ENCODE data around the gene DNAH10. TPM values are rescaled to one million over a fixed set of nuclear protein-coding genes. Genes with fewer than 3 reads are reported as not detected.

The DNAH10 gene
- total and polyA plus RNA-seq, 2 experiments from 2014 or later: 0.11 to 0.44 TPM

GRCh38 chr12:123892180-123892559 is 130.1 kb downstream of the DNAH10 start:
- Histone ChIP-seq H3K9me2 (ENCODE audit: insufficient read depth) (no peaks in the 10 kb centered on the region), H3K27me3 (replicated peaks; ENCODE audit: insufficient read depth) (peaks cover 18% of the 10 kb centered on the region), H3F3A (ENCODE audit: insufficient read depth) (peaks cover 4% of the 10 kb centered on the region; the same call in 1 of the 2 replicates), H3K9me3 (ENCODE audit: low read depth) (no peaks in the 10 kb centered on the region), H3K4me1 (ENCODE audit: insufficient read depth) (peaks cover 4% of the 10 kb centered on the region; the same call in 1 of the 2 replicates), H3K36me3 (ENCODE audit: low read depth) (no peaks in the 10 kb centered on the region), H2AFZ (no peak overlapping the region), H3K9ac (no peak overlapping the region), H4K20me1 (ENCODE audit: insufficient read depth) (no peaks in the 10 kb centered on the region), H3K4me2 (ENCODE audit: unreplicated experiment) (no peak overlapping the region), H3K27ac (no peak overlapping the region), H3K79me2 (ENCODE audit: insufficient read depth) (no peaks in the 10 kb centered on the region), H3K4me3 (no peak overlapping the region)
- TF ChIP-seq EZH2phosphoT487 (IDR thresholded peaks at IDR 0.05; ENCODE audit: insufficient read depth, low read depth) (no peak), EZH2 (IDR thresholded peaks at IDR 0.05; ENCODE audit: insufficient read depth, poor library complexity, severe bottlenecking) (no peak)
- no peak for DNase-seq
- in situ Hi-C loops (cut with MboI): no loop called here
- WGBS, 2 experiments (ENCODE audit: low coverage in 1 of 2, low lambda C conversion rate in 2 of 2, missing lambda C conversion rate in 2 of 2): 87 to 93% methylated on average over 9 of the region's 9 CpGs

GRCh38 chr12:123892853-123893252 is 130.8 kb downstream of the DNAH10 start:
- Histone ChIP-seq H3K9me2 (ENCODE audit: insufficient read depth) (no peaks in the 10 kb centered on the region), H3K27me3 (replicated peaks; ENCODE audit: insufficient read depth) (peaks cover 18% of the 10 kb centered on the region), H3K4me2 (ENCODE audit: unreplicated experiment) (no peak overlapping the region), H2AFZ (no peak overlapping the region), H3F3A (ENCODE audit: insufficient read depth) (peaks cover 11% of the 10 kb centered on the region), H3K9me3 (ENCODE audit: low read depth) (no peaks in the 10 kb centered on the region), H3K27ac (no peak overlapping the region), H3K79me2 (ENCODE audit: insufficient read depth) (no peaks in the 10 kb centered on the region), H3K4me1 (ENCODE audit: insufficient read depth) (peaks cover 10% of the 10 kb centered on the region; the same call in 1 of the 2 replicates), H3K36me3 (ENCODE audit: low read depth) (no peaks in the 10 kb centered on the region), H3K4me3 (no peak overlapping the region), H3K9ac (no peak overlapping the region), H4K20me1 (ENCODE audit: insufficient read depth) (no peaks in the 10 kb centered on the region)
- in situ Hi-C loops (cut with MboI): no loop called here
- DNase-seq: no peak
- 79 to 83% methylated on average over 10 of the region's 10 CpGs for WGBS, 2 experiments (ENCODE audit: low coverage in 1 of 2, low lambda C conversion rate in 2 of 2, missing lambda C conversion rate in 2 of 2)
- no peak for TF ChIP-seq EZH2 (IDR thresholded peaks at IDR 0.05; ENCODE audit: insufficient read depth, poor library complexity, severe bottlenecking)
- no peak for TF ChIP-seq EZH2phosphoT487 (IDR thresholded peaks at IDR 0.05; ENCODE audit: insufficient read depth, low read depth)

- no peak overlapping the region for H3K9ac ChIP-seq
- DNase-seq: no peak
- no peaks in the 10 kb centered on the region for H3K79me2 ChIP-seq (ENCODE audit: insufficient read depth)
- WGBS, 2 experiments (ENCODE audit: low coverage in 1 of 2, low lambda C conversion rate in 2 of 2, missing lambda C conversion rate in 2 of 2): 80 to 82% methylated on average over 9 of the region's 9 CpGs
- H3K4me2 ChIP-seq (ENCODE audit: unreplicated experiment): no peak overlapping the region
- peaks cover 16% of the 10 kb centered on the region for H3K27me3 ChIP-seq (replicated peaks; ENCODE audit: insufficient read depth)
- in situ Hi-C loops (cut with MboI): no loop called here
- H3K9me2 ChIP-seq (ENCODE audit: insufficient read depth): no peaks in the 10 kb centered on the region
- H3F3A ChIP-seq (ENCODE audit: insufficient read depth): peaks cover 11% of the 10 kb centered on the region
- no peaks in the 10 kb centered on the region for H3K36me3 ChIP-seq (ENCODE audit: low read depth)
- H3K4me1 ChIP-seq (ENCODE audit: insufficient read depth): peaks cover 10% of the 10 kb centered on the region; the same call in 1 of the 2 replicates
- H4K20me1 ChIP-seq (ENCODE audit: insufficient read depth): no peaks in the 10 kb centered on the region
- TF ChIP-seq EZH2 (IDR thresholded peaks at IDR 0.05; ENCODE audit: insufficient read depth, poor library complexity, severe bottlenecking) (no peak), EZH2phosphoT487 (IDR thresholded peaks at IDR 0.05; ENCODE audit: insufficient read depth, low read depth) (no peak)
- no peaks in the 10 kb centered on the region for H3K9me3 ChIP-seq (ENCODE audit: low read depth)
- H3K4me3 ChIP-seq: no peak overlapping the region
- no peak overlapping the region for H2AFZ ChIP-seq
- H3K27ac ChIP-seq: no peak overlapping the region
Measured at GRCh38 chr12:123893276-123893675, 131.2 kb downstream of the DNAH10 start.

- Histone ChIP-seq H3K27me3 (replicated peaks; ENCODE audit: insufficient read depth) (0 out of 2 replicates have a peak, but pooled peaks cover under 1% of the 10 kb centered on the region), H3K79me2 (ENCODE audit: insufficient read depth) (no peaks in the 10 kb centered on the region), H3K36me3 (ENCODE audit: low read depth) (no peaks in the 10 kb centered on the region), H3K9ac (no peak overlapping the region), H3K4me3 (no peak overlapping the region), H3K4me1 (ENCODE audit: insufficient read depth) (peaks cover 10% of the 10 kb centered on the region; the same call in 1 of the 2 replicates), H3K4me2 (ENCODE audit: unreplicated experiment) (no peak overlapping the region), H3F3A (ENCODE audit: insufficient read depth) (peaks cover 11% of the 10 kb centered on the region), H4K20me1 (ENCODE audit: insufficient read depth) (no peaks in the 10 kb centered on the region), H3K9me2 (ENCODE audit: insufficient read depth) (no peaks in the 10 kb centered on the region), H3K27ac (no peak overlapping the region), H2AFZ (no peak overlapping the region), H3K9me3 (ENCODE audit: low read depth) (no peaks in the 10 kb centered on the region)
- in situ Hi-C loops (cut with MboI): no loop called here
- no peak for DNase-seq
- 75 to 77% methylated on average over 4 of the region's 4 CpGs for WGBS, 2 experiments (ENCODE audit: low coverage in 1 of 2, low lambda C conversion rate in 2 of 2, missing lambda C conversion rate in 2 of 2)
- no peak for TF ChIP-seq EZH2 (IDR thresholded peaks at IDR 0.05; ENCODE audit: insufficient read depth, poor library complexity, severe bottlenecking)
- no peak for TF ChIP-seq EZH2phosphoT487 (IDR thresholded peaks at IDR 0.05; ENCODE audit: insufficient read depth, low read depth)
Measured at GRCh38 chr12:123894823-123895345, 132.8 kb downstream of the DNAH10 start.
